SU-DHL-6 (cell line): ENCODE data around the gene VSTM1.

ENCODE experiments used
- CTCF ChIP-seq: fragments of 200-600 bp; sonication (generic); IDR thresholded peaks from one replicate; pipeline ENCODE4 v1.5.1; 2017; ENCODE audit warnings: antibody characterized with exemption, mild to moderate bottlenecking, low read length, moderate library complexity; ENCODE audit not compliant: insufficient read depth, poor library complexity, severe bottlenecking
- EZH2phosphoT487 ChIP-seq: fragments of 200-600 bp; sonication (generic), shearing (Covaris generic); conservative IDR thresholded peaks from 2 replicates; pipeline ENCODE4 v1.6.1; 2018; ENCODE audit warnings: mild to moderate bottlenecking, antibody characterized with exemption, low read length, moderate library complexity, mixed read lengths

GRCh38 chr19:54011507-54012211 lies 52.0 kb downstream of the VSTM1 start:
- TF ChIP-seq CTCF (no peak), EZH2phosphoT487 (no peak)
